Endodermal cell (in vitro differentiated cells): ENCODE measurements around the gene TMEM131L. TPM values are rescaled to one million over a fixed set of nuclear protein-coding genes. Genes with fewer than 3 reads are reported as not detected.

Source experiments
- DNase-seq: peaks from one replicate; pipeline ENCODE4 v3.0.0-alpha.2; 2017
- H3K27ac ChIP-seq: 2 replicates; pipeline ENCODE4 v1.5.1; 2013; ENCODE audit warnings: mild to moderate bottlenecking, low read depth, low read length, moderate library complexity
- H3K27me3 ChIP-seq: 2 replicates; pipeline ENCODE4 v1.6.1; 2013; ENCODE audit warnings: mild to moderate bottlenecking, low read length, moderate library complexity; ENCODE audit not compliant: insufficient read depth, control insufficient read depth, poor library complexity, severe bottlenecking
- H3K36me3 ChIP-seq: 2 replicates; pipeline ENCODE4 v1.7.0; 2013; ENCODE audit warnings: mild to moderate bottlenecking, low read length, moderate library complexity; ENCODE audit not compliant: control insufficient read depth, insufficient read depth
- H3K4me1 ChIP-seq: one replicate; pipeline ENCODE4 v1.7.0; 2013; ENCODE audit warnings: low read length; ENCODE audit not compliant: control insufficient read depth, insufficient read depth
- H3K4me3 ChIP-seq: 2 replicates; pipeline ENCODE4 v1.5.1; 2013; ENCODE audit warnings: mild to moderate bottlenecking, low read length, moderate library complexity
- H3K9ac ChIP-seq: 2 replicates; pipeline ENCODE4 v1.6.1; 2013; ENCODE audit warnings: mild to moderate bottlenecking, low read length, moderate library complexity; ENCODE audit not compliant: poor library complexity, severe bottlenecking; ENCODE audit errors: extremely low read depth
- H3K9me3 ChIP-seq: 2 replicates; pipeline ENCODE4 v1.6.1; 2013; ENCODE audit warnings: mild to moderate bottlenecking, low read length, moderate library complexity; ENCODE audit not compliant: control insufficient read depth
- H3K27ac Mint-ChIP-seq: 2 replicates; pipeline ENCODE4 v1.8.0; 2020; ENCODE audit warnings: mixed read lengths
- H3K27me3 Mint-ChIP-seq: 2 replicates; pipeline ENCODE4 v1.8.0; 2021; ENCODE audit warnings: mild to moderate bottlenecking, mixed read lengths; ENCODE audit not compliant: insufficient read depth
- H3K36me3 Mint-ChIP-seq: 2 replicates; pipeline ENCODE4 v1.8.0; 2020; ENCODE audit warnings: low read depth, mixed read lengths
- H3K4me1 Mint-ChIP-seq: 2 replicates; pipeline ENCODE4 v1.8.0; 2020; ENCODE audit warnings: mixed read lengths
- H3K4me3 Mint-ChIP-seq: 2 replicates; pipeline ENCODE4 v1.8.0; 2020; ENCODE audit warnings: mild to moderate bottlenecking, moderate library complexity, mixed read lengths
- H3K9me3 Mint-ChIP-seq: 2 replicates; pipeline ENCODE4 v1.8.0; 2020; ENCODE audit warnings: mild to moderate bottlenecking, mixed read lengths
- WGBS, 2 experiments: methylation state at CpG; one replicate each; pipeline versions ENCODE4 v1.1.5 to v1.1.7; 2013; ENCODE audit warnings: missing lambda C conversion rate in 2 of 2, mixed read lengths in 1 of 2; ENCODE audit not compliant: insufficient coverage in 1 of 2, insufficient read length in 1 of 2; 5-methylcytosine and 5-hydroxymethylcytosine counted together
- total RNA-seq, 2 donors: library from RNA; stranded (reverse); fragmentation: NEBNext Ultra II Directional in 1 of 2; extraction: Animal tissue kit (Norgen Biotek cat#: 25700) in 1 of 2; gene quantifications; 2 replicates in 1 of 2; 3 replicates in 1 of 2; pipeline ENCODE4 v1.2.1, GENCODE V29; 2021
- TF ChIP-seq, protein P1 (sequence below): fragments of 200-600 bp; sonication (generic); conservative IDR thresholded peaks from 2 replicates; pipeline ENCODE4 v1.5.0; 2021; ENCODE audit warnings: antibody characterized with exemption, mild to moderate bottlenecking

The TMEM131L gene
- total RNA-seq, 2 donors from 2014 or later = 6.2 to 10.8 TPM

DNA sequence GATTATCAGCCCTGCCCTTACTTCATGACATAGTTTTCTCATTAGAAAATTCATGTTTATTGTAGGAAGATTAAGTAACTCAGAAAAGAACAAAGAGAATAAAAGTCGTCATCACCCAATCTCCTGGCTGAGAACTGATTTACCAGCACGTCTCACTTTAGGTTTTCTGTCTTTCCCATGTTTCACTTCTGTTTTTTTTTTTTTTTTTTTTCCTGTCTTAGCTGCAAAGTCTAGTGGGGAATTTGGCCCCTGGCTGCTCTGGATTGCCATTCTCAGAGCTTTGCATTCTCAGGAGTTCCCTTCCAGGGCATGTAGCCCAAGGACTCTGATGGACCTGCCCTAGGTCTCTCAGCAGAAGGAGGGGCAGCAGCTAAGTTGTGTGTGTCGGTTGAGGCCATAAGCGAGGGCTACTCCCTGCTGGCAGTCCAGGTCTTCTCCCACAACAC, 57.8 kb downstream of the TMEM131L start:
- 69 to 80% methylated on average over 1 to 4 of the region's 4 CpGs for WGBS, 2 experiments
- H3K4me3 ChIP-seq = no peak overlapping the region
- Mint-ChIP-seq H3K36me3 (peaks cover 4% of the 10 kb centered on the region), H3K4me1 (peaks cover 28% of the 10 kb centered on the region), H3K27ac (no peak overlapping the region), H3K27me3 (no peaks in the 10 kb centered on the region), H3K9me3 (no peaks in the 10 kb centered on the region), H3K4me3 (no peak overlapping the region)
- no peak overlapping the region for H3K9ac ChIP-seq
- H3K4me1 ChIP-seq = no peaks in the 10 kb centered on the region
- no peaks in the 10 kb centered on the region for H3K27me3 ChIP-seq
- peak; percentile 65 for DNase-seq
- H3K36me3 ChIP-seq = no peaks in the 10 kb centered on the region
- TF ChIP-seq, protein P1, sequence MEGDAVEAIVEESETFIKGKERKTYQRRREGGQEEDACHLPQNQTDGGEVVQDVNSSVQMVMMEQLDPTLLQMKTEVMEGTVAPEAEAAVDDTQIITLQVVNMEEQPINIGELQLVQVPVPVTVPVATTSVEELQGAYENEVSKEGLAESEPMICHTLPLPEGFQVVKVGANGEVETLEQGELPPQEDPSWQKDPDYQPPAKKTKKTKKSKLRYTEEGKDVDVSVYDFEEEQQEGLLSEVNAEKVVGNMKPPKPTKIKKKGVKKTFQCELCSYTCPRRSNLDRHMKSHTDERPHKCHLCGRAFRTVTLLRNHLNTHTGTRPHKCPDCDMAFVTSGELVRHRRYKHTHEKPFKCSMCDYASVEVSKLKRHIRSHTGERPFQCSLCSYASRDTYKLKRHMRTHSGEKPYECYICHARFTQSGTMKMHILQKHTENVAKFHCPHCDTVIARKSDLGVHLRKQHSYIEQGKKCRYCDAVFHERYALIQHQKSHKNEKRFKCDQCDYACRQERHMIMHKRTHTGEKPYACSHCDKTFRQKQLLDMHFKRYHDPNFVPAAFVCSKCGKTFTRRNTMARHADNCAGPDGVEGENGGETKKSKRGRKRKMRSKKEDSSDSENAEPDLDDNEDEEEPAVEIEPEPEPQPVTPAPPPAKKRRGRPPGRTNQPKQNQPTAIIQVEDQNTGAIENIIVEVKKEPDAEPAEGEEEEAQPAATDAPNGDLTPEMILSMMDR = no peak
- H3K27ac ChIP-seq = no peak overlapping the region
- no peaks in the 10 kb centered on the region for H3K9me3 ChIP-seq

DNA sequence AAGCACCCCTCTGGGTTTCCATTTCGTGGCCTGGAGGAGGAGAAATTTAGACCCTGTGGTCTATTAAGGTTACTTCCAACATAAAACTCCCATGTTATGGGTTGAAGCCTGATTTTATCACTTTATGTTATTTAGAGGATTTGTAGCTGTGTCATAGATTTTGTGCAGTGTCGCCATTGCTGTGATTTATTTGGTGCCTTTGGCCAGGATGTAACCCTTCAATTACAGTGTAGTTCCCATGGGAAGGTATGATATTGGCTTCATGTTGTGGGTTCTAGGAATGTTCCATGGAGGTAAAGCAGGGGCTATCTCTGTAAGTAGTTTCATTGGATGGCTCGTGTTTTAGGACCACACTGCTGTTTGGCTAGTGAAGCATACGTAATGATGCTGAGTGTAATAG, 58.5 kb downstream of the TMEM131L start:
- Mint-ChIP-seq H3K9me3 (no peaks in the 10 kb centered on the region), H3K4me1 (peaks cover 24% of the 10 kb centered on the region), H3K4me3 (no peak overlapping the region), H3K36me3 (peaks cover 4% of the 10 kb centered on the region), H3K27me3 (no peaks in the 10 kb centered on the region), H3K27ac (no peak overlapping the region)
- Histone ChIP-seq H3K9me3 (no peaks in the 10 kb centered on the region), H3K4me1 (no peaks in the 10 kb centered on the region), H3K4me3 (no peak overlapping the region), H3K27me3 (no peaks in the 10 kb centered on the region), H3K36me3 (no peaks in the 10 kb centered on the region), H3K9ac (no peak overlapping the region), H3K27ac (no peak overlapping the region)
- TF ChIP-seq, protein P1 = no peak
- WGBS, 2 experiments = 89 to 95% methylated on average over 3 to 4 of the region's 4 CpGs
- DNase-seq = no peak

DNA sequence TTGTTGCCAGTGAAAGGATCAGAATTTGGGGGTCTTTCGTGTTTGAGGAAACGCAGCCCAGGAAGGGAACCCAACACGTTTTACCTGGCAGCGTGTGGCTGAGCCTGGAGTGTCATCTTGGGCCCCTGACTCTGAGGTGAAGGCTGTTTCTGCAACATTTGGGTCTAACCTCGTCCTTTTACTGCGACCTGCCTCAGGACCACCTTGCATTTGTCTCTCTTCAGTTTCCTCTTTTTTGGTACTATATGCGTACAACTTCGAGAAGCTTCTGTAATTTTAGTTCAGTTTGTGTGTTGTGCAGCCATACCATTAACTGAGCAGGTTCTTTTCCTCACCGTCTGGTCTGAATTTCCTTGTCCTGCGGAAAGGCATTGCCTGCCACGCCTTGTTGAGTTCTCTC, 61.5 kb downstream of the TMEM131L start:
- no peak for DNase-seq
- Mint-ChIP-seq H3K4me3 (no peak overlapping the region), H3K27ac (no peak overlapping the region), H3K4me1 (peaks cover 20% of the 10 kb centered on the region), H3K36me3 (peaks cover 4% of the 10 kb centered on the region), H3K9me3 (no peaks in the 10 kb centered on the region), H3K27me3 (no peaks in the 10 kb centered on the region)
- TF ChIP-seq, protein P1 = no peak
- H3K4me3 ChIP-seq = no peak overlapping the region
- H3K9me3 ChIP-seq = no peaks in the 10 kb centered on the region
- H3K36me3 ChIP-seq = no peaks in the 10 kb centered on the region
- H3K27ac ChIP-seq = no peak overlapping the region
- WGBS, 2 experiments = 92 to 95% methylated on average over 11 of the region's 11 CpGs
- H3K27me3 ChIP-seq = no peaks in the 10 kb centered on the region
- H3K4me1 ChIP-seq = no peaks in the 10 kb centered on the region
- H3K9ac ChIP-seq = no peak overlapping the region
